GM12878 (cell line): Measurements from ENCODE around the gene FNIP1. TPM values are rescaled to one million over a fixed set of nuclear protein-coding genes. Genes with fewer than 3 reads are reported as not detected.

Source experiments
- ATAC-seq: fragments of 200-7000 bp; cut with Tn5 transposase; 3 replicates; pipeline ENCODE4 v1.9.1; 2020; ENCODE audit warnings: mild to moderate bottlenecking, moderate library complexity
- BruUV-seq: library from RNA; stranded (reverse); fragments of 400-500 nt; replicated peaks from 2 replicates; lab custom pipeline; 2021; lab: Mats Ljungman, UMichigan
- CTCF ChIA-PET: fragments of 300-600 bp; sonication (Branson Sonifier 250); formaldehyde crosslinking; extraction: SDS; loops from one replicate; lab custom pipeline; 2021; ENCODE audit warnings: inconsistent platforms; lab: Yijun Ruan, JAX
- POLR2A ChIA-PET: fragments of 350-600 bp; formaldehyde crosslinking; extraction: SDS; loops from one replicate; lab custom pipeline; 2021; ENCODE audit warnings: inconsistent platforms; lab: Charles Lee
- RAD21 ChIA-PET: fragments of 300-600 bp; sonication (Branson Sonifier 250); formaldehyde crosslinking; loops from one replicate; lab custom pipeline; 2023; ENCODE audit warnings: antibody characterized with exemption; ENCODE audit not compliant: unreplicated experiment; lab: Charles Lee
- SMC1A ChIA-PET: fragments of 300-600 bp; sonication (Branson Sonifier 250); formaldehyde crosslinking; loops from one replicate; lab custom pipeline; 2023; ENCODE audit not compliant: unreplicated experiment, uncharacterized antibody; lab: Charles Lee
- DNase-seq: peaks from one replicate; pipeline ENCODE4 v3.0.0-alpha.2; 2011; ENCODE audit warnings: low read depth, low spot score
- FAIRE-seq: peaks from 3 replicates; lab custom pipeline; 2011; peaks lifted over from hg19 to GRCh38; lab: Jason Lieb, UNC
- H2AFZ ChIP-seq: 2 replicates; pipeline ENCODE4 v1.6.0; 2011; ENCODE audit warnings: low read depth, low read length, control low read depth; ENCODE audit not compliant: control insufficient read depth
- H3K27ac ChIP-seq: 2 replicates; pipeline ENCODE4 v1.5.1; 2011; ENCODE audit warnings: control low read depth; ENCODE audit not compliant: control insufficient read depth, insufficient read depth
- H3K27me3 ChIP-seq, 2 experiments: replicated peaks in 1 of 2; 2 replicates each; pipeline versions ENCODE4 v1.6.0 to v1.6.1; 2011; ENCODE audit warnings: low read length in 1 of 2; ENCODE audit not compliant: control insufficient read depth in 2 of 2, insufficient read depth in 2 of 2
- H3K36me3 ChIP-seq, 2 experiments: 2 replicates each; pipeline ENCODE4 v1.5.1; 2011; ENCODE audit warnings: low read length in 1 of 2; ENCODE audit not compliant: control insufficient read depth in 2 of 2, insufficient read depth in 2 of 2
- H3K4me1 ChIP-seq: 2 replicates; pipeline ENCODE4 v1.6.1; 2011; ENCODE audit warnings: mild to moderate bottlenecking, low read length, moderate library complexity, mixed read lengths; ENCODE audit not compliant: control insufficient read depth, insufficient read depth
- H3K4me2 ChIP-seq: 2 replicates; pipeline ENCODE4 v1.6.0; 2011; ENCODE audit warnings: control low read depth; ENCODE audit not compliant: control insufficient read depth, insufficient read depth
- H3K4me3 ChIP-seq: fragments of 200-600 bp; sonication (generic); 2 replicates; pipeline ENCODE4 v1.5.1; 2016
- H3K79me2 ChIP-seq: 2 replicates; pipeline ENCODE4 v1.6.0; 2011; ENCODE audit warnings: low read length; ENCODE audit not compliant: control insufficient read depth, insufficient read depth
- H3K9ac ChIP-seq: 2 replicates; pipeline ENCODE4 v1.8.0; 2011; ENCODE audit warnings: low read length, control low read depth, mixed read lengths; ENCODE audit not compliant: control insufficient read depth, insufficient read depth
- H3K9me3 ChIP-seq: replicated peaks from 3 replicates; pipeline ENCODE4 v1.5.1; 2011; ENCODE audit warnings: mild to moderate bottlenecking, low read length; ENCODE audit not compliant: control insufficient read depth, insufficient read depth
- H4K20me1 ChIP-seq: 2 replicates; pipeline ENCODE4 v1.6.0; 2011; ENCODE audit not compliant: control insufficient read depth, insufficient read depth
- ATF3 ChIP-seq: IDR thresholded peaks from 2 replicates; pipeline ENCODE4 v1.6.1; 2011; ENCODE audit warnings: low read depth, mild to moderate bottlenecking, low read length, moderate library complexity, borderline replicate concordance; ENCODE audit errors: extremely low read depth
- CEBPB ChIP-seq, 2 experiments: fragments of 150-350 bp in 1 of 2; IDR thresholded peaks; 2 replicates each; pipeline ENCODE4 v1.6.1; 2012 to 2014; ENCODE audit warnings: low read depth in 2 of 2, low read length in 2 of 2, borderline replicate concordance in 1 of 2, inconsistent platforms in 1 of 2
- DPF2 ChIP-seq: fragments of 450-650 bp; IDR thresholded peaks from 2 replicates; pipeline ENCODE4 v1.6.1; 2017; ENCODE audit warnings: mild to moderate bottlenecking
- ESRRA ChIP-seq: IDR thresholded peaks from 2 replicates; pipeline ENCODE4 v1.6.1; 2012; ENCODE audit warnings: mild to moderate bottlenecking, low read length, improper control_type of control experiment
- FOXM1 ChIP-seq: IDR thresholded peaks from 2 replicates; pipeline ENCODE4 v1.6.1; 2012; ENCODE audit warnings: low read depth, mild to moderate bottlenecking, inconsistent platforms, low read length, moderate library complexity
- HCFC1 ChIP-seq: fragments of 150-350 bp; IDR thresholded peaks from 2 replicates; pipeline ENCODE4 v1.6.1; 2014; ENCODE audit warnings: low read length
- NRF1 ChIP-seq: conservative IDR thresholded peaks from 2 replicates; pipeline ENCODE4 v1.6.1; 2011; ENCODE audit warnings: mild to moderate bottlenecking, low read depth, low read length, improper control_type of control experiment
- PAX8 ChIP-seq: fragments of 450-650 bp; IDR thresholded peaks from 2 replicates; pipeline ENCODE4 v1.6.1; 2017; ENCODE audit warnings: mild to moderate bottlenecking, moderate library complexity
- RFX5 ChIP-seq: IDR thresholded peaks from 2 replicates; pipeline ENCODE4 v1.6.1; 2011; ENCODE audit warnings: low read depth, low read length, improper control_type of control experiment
- SMC3 ChIP-seq: IDR thresholded peaks from 2 replicates; pipeline ENCODE4 v1.6.1; 2011; ENCODE audit warnings: low read length, improper control_type of control experiment, borderline replicate concordance
- STAT3 ChIP-seq: IDR thresholded peaks from 2 replicates; pipeline ENCODE4 v1.6.1; 2011; ENCODE audit warnings: low read depth, low read length, improper control_type of control experiment
- TARDBP ChIP-seq: IDR thresholded peaks from 2 replicates; pipeline ENCODE4 v1.6.1; 2016; ENCODE audit warnings: borderline replicate concordance
- ZBTB33 ChIP-seq: fragments of 450-650 bp; IDR thresholded peaks from 2 replicates; pipeline ENCODE4 v1.6.1; 2017; ENCODE audit warnings: mild to moderate bottlenecking
- WGBS: methylation state at CpG from one replicate; pipeline ENCODE4 v1.1.6; 2016; ENCODE audit warnings: low lambda C conversion rate; ENCODE audit not compliant: insufficient replicate concordance, insufficient coverage; ENCODE audit errors: missing lambda C conversion rate; 5-methylcytosine and 5-hydroxymethylcytosine counted together
- in situ Hi-C: fragments of 300-500 bp; cut with MboI; formaldehyde crosslinking; loops from 9 replicates; pipeline ENCODE4 v1.14.3; 2018; ENCODE audit warnings: mixed read lengths
- intact Hi-C: fragments of 100-400 bp; cut with micrococcal nuclease; formaldehyde crosslinking; loops from one replicate; pipeline ENCODE4 v1.14.2; 2022; ENCODE audit not compliant: unreplicated experiment
- polyA plus RNA-seq, 11 experiments: library from polyadenylated mRNA; depleted of rRNA in 4 of 11; unstranded in 6 of 11; stranded (reverse) in 5 of 11; fragments of >200 nt; fragmentation: Nextera tagmentation in 4 of 11; fragmentation: Illumina TruSeq in 1 of 11; extraction: Ambion mirVana in 4 of 11; extraction: Trizol in 1 of 11; gene quantifications; 1 replicate in 1 of 11; 2 replicates in 10 of 11; pipeline versions ENCODE4 v1.2.1 to v1.2.3, GENCODE V29; 2011 to 2016; ENCODE audit warnings: inconsistent platforms in 2 of 11, missing spikeins in 2 of 11, low read depth in 1 of 11
- total RNA-seq, 4 experiments: library from RNA; depleted of rRNA in 3 of 4; stranded (reverse); fragments of >200 nt in 3 of 4; fragmentation: Illumina TruSeq in 1 of 4; extraction: Trizol in 1 of 4; gene quantifications; 2 replicates each; pipeline versions ENCODE4 v1.2.1 to v1.2.3, GENCODE V29; 2013 to 2021
- TF ChIP-seq, protein P1 (sequence below): IDR thresholded peaks from 2 replicates; pipeline ENCODE4 v1.6.1; 2012; ENCODE audit warnings: mild to moderate bottlenecking, low read depth, low read length
- TF ChIP-seq, protein P2 (sequence below): fragments of 450-650 bp; IDR thresholded peaks from 2 replicates; pipeline ENCODE4 v1.6.1; 2017; ENCODE audit warnings: low read depth, mild to moderate bottlenecking, moderate library complexity

Gene FNIP1
- total and polyA plus RNA-seq, 10 of the 15 experiments (the other 5 are each of a cell fraction or from before 2014, with no cell fraction given): 4.3 to 18.0 (median 14.0) TPM

DNA sequence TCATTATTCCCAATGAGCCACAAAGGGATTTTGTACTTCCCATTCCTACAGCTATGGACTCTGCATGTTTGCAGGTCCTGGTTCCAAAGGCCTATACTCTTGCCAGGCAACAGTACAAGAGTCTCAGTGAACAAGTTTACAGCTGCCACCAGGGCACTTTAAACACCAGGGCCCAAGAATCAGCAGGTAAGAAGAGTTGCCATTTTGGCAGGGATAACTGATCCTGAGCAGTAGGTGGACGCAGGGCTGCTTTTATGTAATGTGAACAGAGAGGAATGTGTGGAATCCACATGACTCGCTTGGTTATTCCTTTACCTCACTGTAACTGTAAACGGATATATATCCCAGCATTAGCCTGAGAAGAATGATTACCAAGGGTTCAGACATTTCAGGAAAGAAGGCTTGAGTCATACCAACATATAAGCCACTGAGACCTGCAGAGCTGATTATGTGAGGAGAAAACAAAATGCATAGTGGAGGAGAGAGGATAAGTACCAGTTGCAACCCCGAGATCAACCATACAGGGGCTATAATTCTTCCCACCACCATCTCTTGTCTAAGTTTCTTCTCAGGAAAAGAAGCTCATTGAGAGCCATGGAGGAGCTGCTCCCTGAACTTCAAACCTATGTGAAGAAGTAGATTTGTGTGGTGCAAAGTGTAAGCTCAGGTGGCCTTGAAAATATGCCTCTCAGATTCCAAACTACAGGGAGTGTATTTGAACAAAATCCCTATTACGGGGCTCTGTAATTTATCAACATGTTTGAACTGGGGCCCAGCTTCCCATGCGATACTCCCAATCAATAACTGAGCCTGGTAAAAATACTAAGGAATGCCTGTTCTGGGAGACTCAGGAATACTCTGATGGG is 186.4 kb downstream of the FNIP1 start:
- no peaks in the 10 kb centered on the region for H4K20me1 ChIP-seq
- intact Hi-C loops (no loop called here), in situ Hi-C loops (no loop called here)
- no peak overlapping the region for H3K27ac ChIP-seq
- ChIA-PET POLR2A (interaction anchor here (1.1 kb wide), 1 partner anchor 20 kb away, joined by 4 read pairs; no protein-coding TSS in a partner anchor), RAD21 (interaction anchor here (0.5 kb wide), 1 partner anchor 1767 kb away, joined by 3 read pairs; no protein-coding TSS in a partner anchor), SMC1A (interaction anchor here (1.1 to 2.8 kb wide), 3 partner anchors 9 to 21 kb away, joined by 3 to 9 read pairs (median 5); no protein-coding TSS in a partner anchor), CTCF (interaction anchor here (0.9 kb wide), 1 partner anchor 21 kb away, joined by 3 read pairs; no protein-coding TSS in a partner anchor)
- peaks cover 4% of the 10 kb centered on the region for H3K4me1 ChIP-seq
- 98% methylated on average over 6 of the region's 6 CpGs for WGBS
- DNase-seq (no peak), FAIRE-seq (no peak), ATAC-seq (no peak)
- peaks cover 5% of the 10 kb centered on the region; the same call in 2 of the 3 replicates for H3K9me3 ChIP-seq
- no peaks in the 10 kb centered on the region for H3K27me3 ChIP-seq
- no peak overlapping the region for H3K9ac ChIP-seq
- H3K4me2 ChIP-seq: no peak overlapping the region
- H3K36me3 ChIP-seq: peaks cover 0 to 2% of the 10 kb centered on the region in 2 experiments; a peak in 2 of 4 replicates
- no TSS peak for BruUV-seq
- H3K4me3 ChIP-seq: no peak overlapping the region
- H3K79me2 ChIP-seq: peaks cover 79% of the 10 kb centered on the region
- H2AFZ ChIP-seq: no peak overlapping the region
- TF ChIP-seq FOXM1 (no peak), TARDBP (no peak), CEBPB (IDR thresholded peaks at IDR 0.05; ENCODE audit: borderline replicate concordance in 1 of 2, low read depth in 2 of 2, low read length in 2 of 2) (no peak), STAT3 (no peak), NRF1 (no peak), ATF3 (no peak), PAX8 (no peak), ZBTB33 (no peak), SMC3 (no peak), HCFC1 (no peak), DPF2 (no peak), RFX5 (no peak), ESRRA (no peak)
- TF ChIP-seq, protein P1, sequence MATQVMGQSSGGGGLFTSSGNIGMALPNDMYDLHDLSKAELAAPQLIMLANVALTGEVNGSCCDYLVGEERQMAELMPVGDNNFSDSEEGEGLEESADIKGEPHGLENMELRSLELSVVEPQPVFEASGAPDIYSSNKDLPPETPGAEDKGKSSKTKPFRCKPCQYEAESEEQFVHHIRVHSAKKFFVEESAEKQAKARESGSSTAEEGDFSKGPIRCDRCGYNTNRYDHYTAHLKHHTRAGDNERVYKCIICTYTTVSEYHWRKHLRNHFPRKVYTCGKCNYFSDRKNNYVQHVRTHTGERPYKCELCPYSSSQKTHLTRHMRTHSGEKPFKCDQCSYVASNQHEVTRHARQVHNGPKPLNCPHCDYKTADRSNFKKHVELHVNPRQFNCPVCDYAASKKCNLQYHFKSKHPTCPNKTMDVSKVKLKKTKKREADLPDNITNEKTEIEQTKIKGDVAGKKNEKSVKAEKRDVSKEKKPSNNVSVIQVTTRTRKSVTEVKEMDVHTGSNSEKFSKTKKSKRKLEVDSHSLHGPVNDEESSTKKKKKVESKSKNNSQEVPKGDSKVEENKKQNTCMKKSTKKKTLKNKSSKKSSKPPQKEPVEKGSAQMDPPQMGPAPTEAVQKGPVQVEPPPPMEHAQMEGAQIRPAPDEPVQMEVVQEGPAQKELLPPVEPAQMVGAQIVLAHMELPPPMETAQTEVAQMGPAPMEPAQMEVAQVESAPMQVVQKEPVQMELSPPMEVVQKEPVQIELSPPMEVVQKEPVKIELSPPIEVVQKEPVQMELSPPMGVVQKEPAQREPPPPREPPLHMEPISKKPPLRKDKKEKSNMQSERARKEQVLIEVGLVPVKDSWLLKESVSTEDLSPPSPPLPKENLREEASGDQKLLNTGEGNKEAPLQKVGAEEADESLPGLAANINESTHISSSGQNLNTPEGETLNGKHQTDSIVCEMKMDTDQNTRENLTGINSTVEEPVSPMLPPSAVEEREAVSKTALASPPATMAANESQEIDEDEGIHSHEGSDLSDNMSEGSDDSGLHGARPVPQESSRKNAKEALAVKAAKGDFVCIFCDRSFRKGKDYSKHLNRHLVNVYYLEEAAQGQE: no peak
- TF ChIP-seq, protein P2, sequence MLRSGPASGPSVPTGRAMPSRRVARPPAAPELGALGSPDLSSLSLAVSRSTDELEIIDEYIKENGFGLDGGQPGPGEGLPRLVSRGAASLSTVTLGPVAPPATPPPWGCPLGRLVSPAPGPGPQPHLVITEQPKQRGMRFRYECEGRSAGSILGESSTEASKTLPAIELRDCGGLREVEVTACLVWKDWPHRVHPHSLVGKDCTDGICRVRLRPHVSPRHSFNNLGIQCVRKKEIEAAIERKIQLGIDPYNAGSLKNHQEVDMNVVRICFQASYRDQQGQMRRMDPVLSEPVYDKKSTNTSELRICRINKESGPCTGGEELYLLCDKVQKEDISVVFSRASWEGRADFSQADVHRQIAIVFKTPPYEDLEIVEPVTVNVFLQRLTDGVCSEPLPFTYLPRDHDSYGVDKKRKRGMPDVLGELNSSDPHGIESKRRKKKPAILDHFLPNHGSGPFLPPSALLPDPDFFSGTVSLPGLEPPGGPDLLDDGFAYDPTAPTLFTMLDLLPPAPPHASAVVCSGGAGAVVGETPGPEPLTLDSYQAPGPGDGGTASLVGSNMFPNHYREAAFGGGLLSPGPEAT: no peak
